ENCODE results near the gene EXOC7.

Gene EXOC7

GRCh38 chr17:76138896-76139752 lies 35.5 kb upstream of the EXOC7 start:
- no peak for DNase-seq (ENCODE audit: low read depth in 4 of 4, low spot score in 1 of 4)

GRCh38 chr17:76138234-76138895 lies 34.8 kb upstream of the EXOC7 start:
- DNase-seq (ENCODE audit: low read depth in 4 of 4, low spot score in 1 of 4): no peak

- no peak for DNase-seq (ENCODE audit: low read depth in 4 of 4, low spot score in 1 of 4)
These were observed 34.0 kb upstream of the EXOC7 start for GRCh38 chr17:76137351-76138233.

- DNase-seq (ENCODE audit: low read depth in 4 of 4, low spot score in 1 of 4): no peak
These were observed 33.4 kb upstream of the EXOC7 start for GRCh38 chr17:76137001-76137350.

GRCh38 chr17:76136276-76137000 lies 32.9 kb upstream of the EXOC7 start:
- no peak for DNase-seq (ENCODE audit: low read depth in 4 of 4, low spot score in 1 of 4)

GRCh38 chr17:76135810-76136188 lies 32.2 kb upstream of the EXOC7 start:
- no peak for DNase-seq (ENCODE audit: low read depth in 4 of 4, low spot score in 1 of 4)

GRCh38 chr17:76134911-76135809 lies 31.6 kb upstream of the EXOC7 start:
- no peak for DNase-seq (ENCODE audit: low read depth in 4 of 4, low spot score in 1 of 4)

- DNase-seq (ENCODE audit: low read depth in 4 of 4, low spot score in 1 of 4): no peak
These were observed 29.2 kb upstream of the EXOC7 start for GRCh38 chr17:76132574-76133338.

- DNase-seq (ENCODE audit: low read depth in 4 of 4, low spot score in 1 of 4): no peak
These were observed 28.3 kb upstream of the EXOC7 start for GRCh38 chr17:76131692-76132573.

GRCh38 chr17:76131051-76131691 lies 27.6 kb upstream of the EXOC7 start:
- no peak for DNase-seq (ENCODE audit: low read depth in 4 of 4, low spot score in 1 of 4)

- DNase-seq (ENCODE audit: low read depth in 4 of 4, low spot score in 1 of 4): no peak
These were observed 26.9 kb upstream of the EXOC7 start for GRCh38 chr17:76130473-76130872.

- DNase-seq (ENCODE audit: low read depth in 4 of 4, low spot score in 1 of 4): no peak
These were observed 22.3 kb upstream of the EXOC7 start for GRCh38 chr17:76125922-76126321.

GRCh38 chr17:76125391-76125675 lies 21.7 kb upstream of the EXOC7 start:
- DNase-seq (ENCODE audit: low read depth in 4 of 4, low spot score in 1 of 4): no peak

- DNase-seq (ENCODE audit: low read depth in 4 of 4, low spot score in 1 of 4): no peak
These were observed 21.2 kb upstream of the EXOC7 start for GRCh38 chr17:76124582-76125390.

GRCh38 chr17:76123749-76124581 lies 20.4 kb upstream of the EXOC7 start:
- no peak for DNase-seq (ENCODE audit: low read depth in 4 of 4, low spot score in 1 of 4)

- DNase-seq (ENCODE audit: low read depth in 4 of 4, low spot score in 1 of 4): no peak
These were observed 19.6 kb upstream of the EXOC7 start for GRCh38 chr17:76123191-76123499.

Measured in stimulated activated CD4-positive, alpha-beta T cell treated with anti-CD3 and anti-CD28 coated beads, Interleukin-1b, Interleukin-23, amount 100 ng/mL, for 24 hours (primary cell).